Eye (tissue), 1 donor: Measurements from ENCODE around the gene PLEKHG5.

Experiments used
- DNase-seq: peaks from one replicate; pipeline ENCODE4 v3.0.0-alpha.2; 2015

Gene PLEKHG5

GRCh38 chr1:6510493-6510892 is 19.0 kb upstream of the PLEKHG5 start:
- no peak for DNase-seq

GRCh38 chr1:6509919-6510291 is 18.4 kb upstream of the PLEKHG5 start:
- no peak for DNase-seq

- DNase-seq: no peak
Measured at GRCh38 chr1:6509220-6509918, 17.9 kb upstream of the PLEKHG5 start.

- DNase-seq: no peak
Measured at GRCh38 chr1:6508816-6509189, 17.3 kb upstream of the PLEKHG5 start.

- DNase-seq: no peak
Measured at GRCh38 chr1:6508154-6508815, 16.8 kb upstream of the PLEKHG5 start.

- DNase-seq: no peak
Measured at GRCh38 chr1:6507461-6507911, 16.0 kb upstream of the PLEKHG5 start.

GRCh38 chr1:6507037-6507428 is 15.6 kb upstream of the PLEKHG5 start:
- DNase-seq: no peak

- no peak for DNase-seq
Measured at GRCh38 chr1:6506210-6507036, 15.0 kb upstream of the PLEKHG5 start.

GRCh38 chr1:6505367-6506209 is 14.1 kb upstream of the PLEKHG5 start:
- DNase-seq: no peak

- no peak for DNase-seq
Measured at GRCh38 chr1:6504887-6505286, 13.4 kb upstream of the PLEKHG5 start.

- no peak for DNase-seq
Measured at GRCh38 chr1:6503884-6504602, 12.6 kb upstream of the PLEKHG5 start.

GRCh38 chr1:6502000-6502891 is 10.8 kb upstream of the PLEKHG5 start:
- DNase-seq: no peak

- DNase-seq: no peak
Measured at GRCh38 chr1:6501279-6501813, 9.9 kb upstream of the PLEKHG5 start.

GRCh38 chr1:6500544-6501278 is 9.2 kb upstream of the PLEKHG5 start:
- DNase-seq: no peak

- DNase-seq: no peak
Measured at GRCh38 chr1:6499296-6499695, 7.8 kb upstream of the PLEKHG5 start.

GRCh38 chr1:6498576-6499111 is 7.2 kb upstream of the PLEKHG5 start:
- DNase-seq: no peak

- DNase-seq: no peak
Measured at GRCh38 chr1:6497867-6498575, 6.6 kb upstream of the PLEKHG5 start.

- DNase-seq: peak; percentile 85
Measured at GRCh38 chr1:6497215-6497866, 5.9 kb upstream of the PLEKHG5 start.

- no peak for DNase-seq
Measured at GRCh38 chr1:6496890-6497214, 5.4 kb upstream of the PLEKHG5 start.
